ENCODE data around the gene METTL25B. TPM values are rescaled to one million over a fixed set of nuclear protein-coding genes. Genes with fewer than 3 reads are reported as not detected.

The METTL25B gene
- total RNA-seq, 1 experiment from 2014 or later = 15.7 TPM

DNA sequence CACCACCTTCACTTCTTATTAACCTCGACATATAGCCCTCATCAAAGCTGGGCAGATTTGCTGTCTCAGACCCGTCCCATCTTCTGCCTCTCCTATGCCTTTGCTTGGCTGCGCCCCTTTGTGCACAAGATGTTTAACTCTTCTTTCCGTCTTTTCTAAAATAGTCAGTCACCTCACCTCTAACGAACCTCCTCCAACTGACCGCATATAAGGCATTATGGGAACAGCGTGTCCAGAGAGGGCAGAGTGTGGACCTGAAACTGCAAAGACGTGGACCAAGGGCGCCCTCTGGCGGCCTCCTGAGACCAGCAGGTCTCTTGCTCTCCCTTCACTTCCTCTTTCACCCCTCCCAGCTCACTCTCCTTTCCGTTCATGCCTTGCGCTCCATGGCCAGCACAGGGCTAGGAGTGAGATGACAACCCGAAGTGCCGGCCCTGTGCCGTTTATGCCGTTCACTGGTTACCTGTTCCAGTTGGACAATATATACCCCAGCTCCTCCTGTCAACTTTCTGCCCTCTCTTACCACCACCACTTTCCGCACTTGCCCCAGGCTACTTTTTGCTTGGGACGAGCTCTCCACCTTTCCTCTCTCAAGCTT lies 2.5 kb upstream of the METTL25B start:
- peak; percentile 93 for DNase-seq (ENCODE audit: low read depth)

- DNase-seq (ENCODE audit: low read depth) = peak; percentile 71
Observed at GRCh38 chr1:156726549-156727226, 1.6 kb upstream of the METTL25B start.

- DNase-seq (ENCODE audit: low read depth) = no peak
Observed at GRCh38 chr1:156727492-156727891, 777 bp upstream of the METTL25B start.

GRCh38 chr1:156728599-156729462 lies 562 bp downstream of the METTL25B start, which contains the start of gene ISG20L2:
Gene ISG20L2, minus strand, starts transcription at chr1:156728766. Its CDS starts 1,114 bp downstream, at chr1:156727652.
- DNase-seq (ENCODE audit: low read depth) = peak; percentile 97

DNA sequence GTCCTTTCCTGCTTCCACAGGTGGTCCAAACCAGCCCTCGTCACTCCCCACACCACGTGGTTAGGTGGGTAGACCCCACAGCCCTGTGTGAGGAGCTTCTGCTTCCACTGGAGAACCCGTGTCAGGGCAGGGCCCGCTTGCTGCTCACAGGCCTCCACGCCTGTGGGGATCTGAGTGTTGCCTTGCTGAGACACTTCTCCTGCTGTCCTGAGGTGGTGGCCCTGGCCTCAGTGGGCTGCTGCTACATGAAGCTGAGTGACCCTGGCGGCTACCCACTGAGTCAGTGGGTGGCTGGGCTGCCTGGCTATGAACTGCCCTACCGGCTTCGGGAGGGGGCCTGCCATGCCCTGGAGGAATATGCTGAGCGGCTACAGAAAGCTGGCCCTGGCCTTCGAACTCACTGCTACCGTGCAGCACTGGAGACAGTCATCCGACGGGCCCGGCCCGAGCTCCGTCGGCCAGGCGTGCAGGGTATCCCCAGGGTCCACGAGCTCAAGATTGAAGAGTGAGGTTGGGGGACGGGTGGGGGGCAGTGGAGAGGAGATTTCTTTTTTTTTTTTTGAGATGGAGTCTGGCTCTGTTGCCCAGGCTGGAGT lies 5.8 kb downstream of the METTL25B start:
- DNase-seq (ENCODE audit: low read depth) = no peak

GRCh38 chr1:156738407-156738806 lies 10.1 kb downstream of the METTL25B start:
- no peak for DNase-seq (ENCODE audit: low read depth)

DNA sequence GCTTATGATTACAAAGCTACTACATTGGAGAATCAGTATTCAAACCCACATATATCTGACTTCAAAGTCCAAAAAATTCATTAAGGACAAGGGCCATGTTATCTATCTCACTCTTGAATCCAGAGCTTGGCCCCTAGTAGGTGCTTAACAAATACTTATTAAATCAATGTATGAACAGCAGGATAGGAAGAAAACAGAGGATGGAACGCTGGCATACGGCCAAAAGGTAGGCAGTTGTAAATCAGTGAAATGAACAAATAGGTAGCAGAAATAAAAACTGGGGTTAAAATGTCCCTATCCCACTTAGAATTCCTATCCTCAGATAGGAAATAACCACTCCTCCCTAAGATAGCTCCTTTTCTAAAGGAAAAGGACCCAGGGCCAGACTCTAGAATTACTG lies 10.6 kb downstream of the METTL25B start:
- DNase-seq (ENCODE audit: low read depth) = no peak

DNA sequence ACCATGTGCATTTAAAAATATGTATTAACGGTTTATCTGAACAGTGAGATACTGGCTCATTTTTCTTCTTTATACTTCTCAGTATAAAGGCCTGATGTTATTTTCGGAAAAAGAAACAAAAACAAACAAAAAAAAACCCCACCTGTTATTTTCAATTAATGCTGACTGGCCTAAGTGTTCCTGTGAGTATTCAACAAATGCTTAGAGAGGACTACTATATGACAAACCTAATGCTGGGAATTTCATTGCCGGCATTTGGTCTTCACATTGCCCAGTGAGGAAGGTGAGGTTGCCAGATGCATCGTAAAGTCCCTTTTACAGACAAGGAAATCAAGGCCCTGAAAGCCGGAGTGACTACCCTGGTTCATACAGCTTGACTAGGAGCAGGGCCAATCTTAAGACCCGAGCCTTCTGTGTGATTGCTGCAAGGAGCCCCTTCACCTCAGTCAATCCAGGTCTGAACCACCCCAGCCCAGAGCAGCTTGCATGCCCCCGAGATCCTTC lies 12.0 kb downstream of the METTL25B start:
- DNase-seq (ENCODE audit: low read depth) = no peak

- DNase-seq (ENCODE audit: low read depth) = peak; percentile 100
Observed at GRCh38 chr1:156740741-156741480, 12.6 kb downstream of the METTL25B start, which contains the start of gene MRPL24. Gene MRPL24, minus strand, starts transcription at chr1:156741088. Its CDS starts 2,384 bp downstream, at chr1:156738704.

DNA sequence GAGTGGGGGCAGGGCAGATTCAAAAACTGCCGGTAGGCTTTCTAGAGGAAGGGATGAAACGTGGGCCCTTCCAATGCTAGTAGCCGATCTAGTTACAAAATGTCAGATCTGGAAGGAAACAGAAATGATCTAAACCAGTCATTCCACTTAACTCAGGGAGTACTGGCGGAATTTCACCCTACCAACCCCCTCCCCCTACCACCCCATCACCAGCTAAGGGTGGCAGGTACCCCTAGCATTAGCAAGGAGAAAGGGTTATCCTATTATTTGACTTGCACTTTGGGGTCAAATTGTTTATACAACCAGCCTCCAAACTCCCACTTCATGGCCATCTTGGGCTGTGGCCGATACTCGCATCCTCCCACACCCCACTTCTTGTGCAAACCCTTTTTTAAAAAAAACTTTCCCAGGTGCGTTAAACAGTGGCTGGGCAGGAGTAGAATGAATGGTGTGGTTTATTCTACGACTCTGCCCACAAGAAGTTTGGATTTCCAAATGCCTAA lies 13.3 kb downstream of the METTL25B start:
- no peak for DNase-seq (ENCODE audit: low read depth)

GRCh38 chr1:156742017-156742416 lies 13.7 kb downstream of the METTL25B start:
- no peak for DNase-seq (ENCODE audit: low read depth)

- no peak for DNase-seq (ENCODE audit: low read depth)
Observed at GRCh38 chr1:156742801-156743200, 14.5 kb downstream of the METTL25B start.

GRCh38 chr1:156743367-156744302 lies 15.4 kb downstream of the METTL25B start:
- no peak for DNase-seq (ENCODE audit: low read depth)

GRCh38 chr1:156744344-156744743 lies 16.1 kb downstream of the METTL25B start:
- DNase-seq (ENCODE audit: low read depth) = no peak

- no peak for DNase-seq (ENCODE audit: low read depth)
Observed at GRCh38 chr1:156744786-156745419, 16.6 kb downstream of the METTL25B start.

GRCh38 chr1:156745881-156746280 lies 17.6 kb downstream of the METTL25B start:
- DNase-seq (ENCODE audit: low read depth) = no peak

- DNase-seq (ENCODE audit: low read depth) = no peak
Observed at GRCh38 chr1:156746406-156746727, 18.1 kb downstream of the METTL25B start.

DNA sequence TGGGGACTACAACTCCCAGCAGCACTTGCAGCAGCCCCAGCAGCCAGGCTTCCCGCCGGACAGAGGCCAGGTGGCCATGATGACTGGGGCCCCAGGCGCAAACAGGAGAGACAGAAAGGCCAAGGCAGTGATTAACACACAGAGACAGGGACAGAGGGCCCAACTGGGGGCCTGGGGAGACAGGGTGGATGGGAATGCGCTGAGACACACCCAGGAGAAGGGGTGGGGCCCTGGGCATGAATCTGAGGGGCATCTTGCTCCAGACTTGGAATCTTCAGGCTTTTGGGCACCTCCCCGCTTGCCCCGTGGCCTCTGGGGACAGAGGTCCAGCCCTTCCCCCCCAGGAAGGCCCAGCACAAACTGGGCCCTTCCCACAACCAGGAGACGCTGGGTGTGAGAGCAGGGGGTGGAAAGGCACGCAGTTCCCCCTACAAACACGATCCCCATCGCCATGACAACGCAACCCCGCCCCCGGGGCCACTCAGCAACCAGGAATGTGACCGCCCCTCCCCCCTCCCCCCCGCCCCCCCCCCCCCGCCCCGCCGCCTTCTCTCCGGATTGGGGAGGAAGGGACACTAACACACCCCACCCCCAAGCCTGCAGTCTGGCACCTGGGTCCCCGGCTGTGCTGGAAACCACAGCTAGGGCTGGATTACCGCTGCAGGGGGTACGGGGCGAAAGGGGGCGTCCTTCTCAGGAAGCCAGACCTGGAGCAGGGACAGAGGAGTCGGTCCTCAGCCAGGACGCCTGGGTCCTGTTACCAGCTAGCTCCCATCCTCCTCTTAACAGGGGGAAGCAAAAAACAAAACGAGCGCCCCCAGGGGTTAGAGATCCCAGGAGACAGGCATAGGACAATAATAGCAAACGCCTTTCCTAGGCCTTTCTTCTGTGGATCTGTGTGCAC lies 18.7 kb downstream of the METTL25B start:
- peak; percentile 89 for DNase-seq (ENCODE audit: low read depth)

Measured in HT1080 (cell line).